HCT116 (cell line): ENCODE measurements around the gene BLZF1. TPM values are rescaled to one million over a fixed set of nuclear protein-coding genes. Genes with fewer than 3 reads are reported as not detected.
"Not testable (repeated sequence)": the region's sequence is repeated elsewhere in the genome, so short reads cannot be mapped to it uniquely, and the experiment has no call there.

Experiments used
- ATAC-seq: fragments of 200-7000 bp; cut with Tn5 transposase; 2 replicates; pipeline ENCODE4 v1.9.1; 2020; ENCODE audit warnings: mild to moderate bottlenecking, moderate library complexity
- BruUV-seq: library from RNA; stranded (reverse); fragments of 400-500 nt; replicated peaks from 2 replicates; lab custom pipeline; 2021; lab: Mats Ljungman, UMichigan
- CTCF ChIA-PET: fragments of 300-600 bp; sonication (Branson Sonifier 250); formaldehyde crosslinking; loops from one replicate; lab custom pipeline; 2021; ENCODE audit warnings: antibody characterized with exemption; lab: Charles Lee
- POLR2A ChIA-PET: fragments of 300-600, 350-600 bp; sonication (Branson Sonifier 250); formaldehyde crosslinking; loops from one replicate; lab custom pipeline; 2021; ENCODE audit warnings: antibody characterized with exemption; lab: Charles Lee
- RAD21 ChIA-PET, 2 experiments: fragments of 300-600 bp; sonication (Branson Sonifier 250); formaldehyde crosslinking; loops; one replicate each; lab custom pipeline; 2023; ENCODE audit warnings: low total read pairs in 2 of 2; ENCODE audit not compliant: uncharacterized antibody in 2 of 2, unreplicated experiment in 2 of 2, low non-redundant PET in 1 of 2; lab: Charles Lee
- DNase-seq: peaks from one replicate; pipeline ENCODE4 v3.0.0-alpha.2; 2010; ENCODE audit warnings: low read depth, low spot score
- H2AFZ ChIP-seq: fragments of 200-600 bp; shearing (Covaris generic), sonication (generic); 2 replicates; pipeline ENCODE4 v1.6.1; 2017; ENCODE audit warnings: low read depth, mixed run types, mixed read lengths, antibody characterized with exemption, low read length; ENCODE audit not compliant: poor library complexity, severe bottlenecking
- H3K27ac ChIP-seq: 2 replicates; pipeline ENCODE4 v1.5.1; 2012; ENCODE audit warnings: low read depth, low read length
- H3K27me3 ChIP-seq: fragments of 200-600 bp; sonication (generic); 2 replicates; pipeline ENCODE4 v1.6.1; 2016; ENCODE audit warnings: mixed run types, low read length, mixed read lengths; ENCODE audit not compliant: insufficient read depth
- H3K36me3 ChIP-seq, 2 experiments: fragments of 200-500 bp in 1 of 2; fragments of 200-600 bp in 1 of 2; sonication (Bioruptor generic) in 1 of 2; sonication (generic) in 1 of 2; 2 replicates each; pipeline versions ENCODE4 v1.5.1 to v1.6.1; 2014 to 2016; ENCODE audit warnings: low read length in 2 of 2, inconsistent platforms in 1 of 2, mixed read lengths in 1 of 2, mixed run types in 1 of 2; ENCODE audit not compliant: insufficient read depth in 2 of 2, control insufficient read depth in 1 of 2
- H3K4me1 ChIP-seq, 2 experiments: fragments of 200-600 bp in 1 of 2; sonication (generic) in 1 of 2; 2 replicates each; pipeline versions ENCODE4 v1.5.1 to v1.6.1; 2012 to 2017; ENCODE audit warnings: low read length in 2 of 2, inconsistent platforms in 1 of 2, mild to moderate bottlenecking in 1 of 2, mixed read lengths in 1 of 2, mixed run types in 1 of 2, moderate library complexity in 1 of 2; ENCODE audit not compliant: insufficient read depth in 2 of 2, control insufficient read depth in 1 of 2
- H3K4me2 ChIP-seq: fragments of 200-600 bp; sonication (generic); 2 replicates; pipeline ENCODE4 v1.6.1; 2017; ENCODE audit warnings: mixed run types, low read length, mixed read lengths
- H3K4me3 ChIP-seq, 2 experiments: fragments of 200-600 bp in 1 of 2; sonication (generic) in 1 of 2; replicated peaks in 1 of 2; 2 replicates each; pipeline ENCODE4 v1.5.1; 2011 to 2016; ENCODE audit warnings: low read length in 2 of 2, control low read depth in 1 of 2, low read depth in 1 of 2, mild to moderate bottlenecking in 1 of 2, mixed read lengths in 1 of 2, mixed run types in 1 of 2
- H3K79me2 ChIP-seq: fragments of 200-600 bp; sonication (generic); 2 replicates; pipeline ENCODE4 v1.6.1; 2017; ENCODE audit warnings: mild to moderate bottlenecking, mixed run types, low read length, moderate library complexity, mixed read lengths; ENCODE audit not compliant: insufficient read depth
- H3K9ac ChIP-seq: fragments of 200-600 bp; sonication (generic); 2 replicates; pipeline ENCODE4 v1.6.1; 2016; ENCODE audit warnings: low read length, mixed read lengths
- H3K9me2 ChIP-seq: fragments of 200-600 bp; sonication (generic), shearing (Covaris generic); 2 replicates; pipeline ENCODE4 v1.6.1; 2017; ENCODE audit warnings: mixed run types, mild to moderate bottlenecking, moderate library complexity; ENCODE audit not compliant: insufficient read depth
- H3K9me3 ChIP-seq, 2 experiments: fragments of 200-500 bp in 1 of 2; fragments of 200-600 bp in 1 of 2; sonication (Bioruptor generic) in 1 of 2; sonication (generic) in 1 of 2; 2 replicates each; pipeline ENCODE4 v1.6.1; 2014 to 2017; ENCODE audit warnings: low read length in 2 of 2, mixed read lengths in 2 of 2, inconsistent platforms in 1 of 2, low read depth in 1 of 2, mild to moderate bottlenecking in 1 of 2, mixed run types in 1 of 2, moderate library complexity in 1 of 2; ENCODE audit not compliant: control insufficient read depth in 1 of 2, insufficient read depth in 1 of 2
- H4K20me1 ChIP-seq: fragments of 200-600 bp; sonication (generic), shearing (Covaris generic); 2 replicates; pipeline ENCODE4 v1.6.1; 2017; ENCODE audit warnings: mixed run types, mild to moderate bottlenecking, moderate library complexity; ENCODE audit not compliant: insufficient read depth
- CBX3 ChIP-seq: IDR thresholded peaks from 2 replicates; pipeline ENCODE4 v1.6.1; 2012; ENCODE audit warnings: low read depth
- CEBPB ChIP-seq: IDR thresholded peaks from 2 replicates; pipeline ENCODE4 v1.6.1; 2012; ENCODE audit warnings: low read depth
- EGR1 ChIP-seq: IDR thresholded peaks from 2 replicates; pipeline ENCODE4 v1.6.1; 2012; ENCODE audit warnings: low read depth
- ELF1 ChIP-seq: IDR thresholded peaks from 2 replicates; pipeline ENCODE4 v1.6.1; 2012; ENCODE audit warnings: low read depth, borderline replicate concordance
- FOSL1 ChIP-seq: IDR thresholded peaks from 2 replicates; pipeline ENCODE4 v1.6.1; 2012; ENCODE audit warnings: low read depth
- JUND ChIP-seq: IDR thresholded peaks from 2 replicates; pipeline ENCODE4 v1.6.1; 2012
- MAX ChIP-seq: IDR thresholded peaks from 2 replicates; pipeline ENCODE4 v1.6.1; 2012
- POLR2A ChIP-seq: IDR thresholded peaks from 2 replicates; pipeline ENCODE4 v1.7.0; 2011; ENCODE audit warnings: borderline replicate concordance; ENCODE audit not compliant: insufficient read depth, insufficient read length; ENCODE audit errors: extremely low read depth
- POLR2AphosphoS5 ChIP-seq: IDR thresholded peaks from 2 replicates; pipeline ENCODE4 v1.6.1; 2011; ENCODE audit warnings: mild to moderate bottlenecking, low read depth, low read length, moderate library complexity
- SIN3A ChIP-seq: IDR thresholded peaks from 2 replicates; pipeline ENCODE4 v1.6.1; 2012; ENCODE audit warnings: low read depth
- YY1 ChIP-seq: IDR thresholded peaks from 2 replicates; pipeline ENCODE4 v1.6.1; 2011; ENCODE audit warnings: low read length, low read depth, moderate library complexity, mild to moderate bottlenecking; ENCODE audit not compliant: insufficient replicate concordance; ENCODE audit errors: extremely low read depth
- intact Hi-C: fragments of 100-400 bp; cut with micrococcal nuclease; formaldehyde crosslinking; loops from 2 replicates; pipeline ENCODE4 v1.10.0; 2022
- total RNA-seq: library from RNA; stranded (reverse); gene quantifications from one replicate; pipeline ENCODE4 v1.2.1, GENCODE V29; 2021; ENCODE audit not compliant: unreplicated experiment

The BLZF1 gene
- total RNA-seq, 1 experiment from 2014 or later = 19.6 TPM

- Histone ChIP-seq H3K36me3 (no peaks in the 10 kb centered on the region), H3K9ac (no peak overlapping the region), H3K4me1 (no peaks in the 10 kb centered on the region), H2AFZ (no peak overlapping the region), H3K9me3 (no peaks in the 10 kb centered on the region), H3K4me2 (no peak overlapping the region), H3K79me2 (no peaks in the 10 kb centered on the region), H3K9me2 (no peaks in the 10 kb centered on the region), H4K20me1 (no peaks in the 10 kb centered on the region), H3K27me3 (no peaks in the 10 kb centered on the region), H3K27ac (no peak overlapping the region), H3K4me3 (no peak overlapping the region)
- ChIA-PET RAD21 (no interaction called here), CTCF (no interaction called here), POLR2A (no interaction called here)
- intact Hi-C loops = no loop called here
- DNase-seq (no peak), ATAC-seq (no peak)
- no peak for TF ChIP-seq EGR1
- TF ChIP-seq YY1 = no peak
- TF ChIP-seq FOSL1 = no peak
- TF ChIP-seq MAX = no peak
- no peak for TF ChIP-seq POLR2A
- no peak for TF ChIP-seq CEBPB
- no peak for TF ChIP-seq CBX3
- no peak for TF ChIP-seq SIN3A
- TF ChIP-seq JUND = no peak
- no peak for TF ChIP-seq POLR2AphosphoS5
- TF ChIP-seq ELF1 = no peak
- no TSS peak for BruUV-seq
Measured at GRCh38 chr1:169340882-169341281, 27.1 kb upstream of the BLZF1 start.

- H3K9me3 ChIP-seq, POLR2A ChIA-PET, H3K79me2 ChIP-seq, H3K36me3 ChIP-seq, RAD21 ChIA-PET, H3K9ac ChIP-seq, H3K4me3 ChIP-seq, intact Hi-C loops, H4K20me1 ChIP-seq, H3K4me1 ChIP-seq, BruUV-seq, H3K4me2 ChIP-seq, DNase-seq, H3K27me3 ChIP-seq, H2AFZ ChIP-seq, H3K27ac ChIP-seq, H3K9me2 ChIP-seq, ATAC-seq: not testable (repeated sequence)
- CTCF ChIA-PET = interaction anchor here (0.7 kb wide), 1 partner anchor 739 kb away, joined by 3 read pairs; no protein-coding TSS in a partner anchor
Measured at GRCh38 chr1:169342096-169342495, 25.9 kb upstream of the BLZF1 start.
